Measurements from ENCODE around the gene CCDC97. TPM values are rescaled to one million over a fixed set of nuclear protein-coding genes. Genes with fewer than 3 reads are reported as not detected.

Gene CCDC97
- total RNA-seq, 1 experiment from 2014 or later, result 31.4 TPM

GRCh38 chr19:41366089-41366488 lies 56.1 kb downstream of the CCDC97 start:
- ChIA-PET POLR2A (interaction anchor here (0.7 kb wide), 1 partner anchor 73 kb away, joined by 3 read pairs; no protein-coding TSS in a partner anchor), CTCF (interaction anchor here (0.5 to 4.4 kb wide), 19 partner anchors 8 to 1834 kb away, joined by 3 to 103 read pairs (median 5); partner anchors contain the start of genes B3GNT8, DMAC2, TGFB1 and TMEM91)
- ATAC-seq (no peak), DNase-seq (ENCODE audit: low spot score) (no peak)
- TF ChIP-seq CTCF (IDR thresholded peaks at IDR 0.05), result 0 out of 2 replicates have a peak, but pooled peaks have one; percentile 7
- no peak for TF ChIP-seq AR (CRISPR knock-in tag; IDR thresholded peaks at IDR 0.05)
- H3K27me3 Mint-ChIP-seq (ENCODE audit: low read depth), result no peaks in the 10 kb centered on the region
- H3K36me3 Mint-ChIP-seq, result no peaks in the 10 kb centered on the region
- peak overlapping the region; percentile 72 for H3K27ac Mint-ChIP-seq
- peaks cover 6% of the 10 kb centered on the region; the same call in 1 of the 2 replicates for H3K4me1 Mint-ChIP-seq
- no peak overlapping the region; the same call in 1 of the 2 replicates for H3K4me3 Mint-ChIP-seq
- H3K9me3 Mint-ChIP-seq, result no peaks in the 10 kb centered on the region

GRCh38 chr19:41367848-41368301 lies 57.9 kb downstream of the CCDC97 start:
- TF ChIP-seq GTF2I (CRISPR knock-in tag; conservative IDR thresholded peaks at IDR 0.05) (no peak), TP53 (CRISPR knock-in tag; IDR thresholded peaks at IDR 0.05) (no peak), ZNF423 (CRISPR knock-in tag; IDR thresholded peaks at IDR 0.05) (no peak), ATF2 (CRISPR knock-in tag; IDR thresholded peaks at IDR 0.05; ENCODE audit: borderline replicate concordance, low read depth) (no peak), PREB (CRISPR knock-in tag; IDR thresholded peaks at IDR 0.05; ENCODE audit: borderline replicate concordance) (no peak), MYBL2 (CRISPR knock-in tag; IDR thresholded peaks at IDR 0.05) (no peak), ZSCAN18 (CRISPR knock-in tag; IDR thresholded peaks at IDR 0.05) (no peak), ATF3 (CRISPR knock-in tag; conservative IDR thresholded peaks at IDR 0.05) (no peak), E2F5 (CRISPR knock-in tag; IDR thresholded peaks at IDR 0.05) (no peak), E2F4 (CRISPR knock-in tag; IDR thresholded peaks at IDR 0.05; ENCODE audit: borderline replicate concordance, low read depth) (no peak), ERG (CRISPR knock-in tag; IDR thresholded peaks at IDR 0.05) (no peak), KAT7 (CRISPR knock-in tag; IDR thresholded peaks at IDR 0.05; ENCODE audit: borderline replicate concordance) (no peak), RELA (CRISPR knock-in tag; IDR thresholded peaks at IDR 0.05; ENCODE audit: borderline replicate concordance) (no peak), SMAD4 (CRISPR knock-in tag; IDR thresholded peaks at IDR 0.05) (no peak), PRDM15 (CRISPR knock-in tag; IDR thresholded peaks at IDR 0.05) (no peak)
- ATAC-seq, result no peak
- Mint-ChIP-seq H3K4me3 (no peak overlapping the region), H3K9me3 (no peaks in the 10 kb centered on the region), H3K4me1 (peaks cover 6% of the 10 kb centered on the region; the same call in 1 of the 2 replicates), H3K36me3 (no peaks in the 10 kb centered on the region), H3K27me3 (ENCODE audit: low read depth) (no peaks in the 10 kb centered on the region), H3K27ac (no peak overlapping the region)
- DNase-seq (ENCODE audit: low spot score), result no peak
- CTCF ChIA-PET, result no interaction called here
- POLR2A ChIA-PET, result no interaction called here
